Astrocyte (in vitro differentiated cells and primary cell): ENCODE data around the gene MUC5AC. TPM values are rescaled to one million over a fixed set of nuclear protein-coding genes. Genes with fewer than 3 reads are reported as not detected.

Source experiments
- DNase-seq: peaks from one replicate; pipeline ENCODE4 v3.0.0-alpha.2; 2010; ENCODE audit warnings: low read depth
- FAIRE-seq: peaks from 2 replicates; lab custom pipeline; 2011; peaks lifted over from hg19 to GRCh38; lab: Jason Lieb, UNC
- H2AFZ ChIP-seq: 2 replicates; pipeline ENCODE4 v1.6.0; 2012; ENCODE audit warnings: low read depth, low read length, inconsistent platforms
- H3K27ac ChIP-seq: 2 replicates; pipeline ENCODE4 v1.5.1; 2011; ENCODE audit warnings: low read depth, low read length, inconsistent platforms
- H3K27me3 ChIP-seq: 2 replicates; pipeline ENCODE4 v1.6.0; 2011; ENCODE audit warnings: low read length, inconsistent platforms; ENCODE audit not compliant: insufficient read depth
- H3K36me3 ChIP-seq: 2 replicates; pipeline ENCODE4 v1.5.1; 2011; ENCODE audit warnings: low read length, inconsistent platforms; ENCODE audit not compliant: insufficient read depth
- H3K4me1 ChIP-seq: 2 replicates; pipeline ENCODE4 v1.5.1; 2011; ENCODE audit warnings: low read length, inconsistent platforms; ENCODE audit not compliant: insufficient read depth
- H3K4me2 ChIP-seq: 2 replicates; pipeline ENCODE4 v1.6.0; 2012; ENCODE audit warnings: low read length, inconsistent platforms
- H3K4me3 ChIP-seq: 2 replicates; pipeline ENCODE4 v1.5.1; 2011; ENCODE audit warnings: low read depth, mild to moderate bottlenecking, low read length, inconsistent platforms; ENCODE audit not compliant: insufficient read depth
- H3K79me2 ChIP-seq: 2 replicates; pipeline ENCODE4 v1.6.0; 2012; ENCODE audit warnings: mild to moderate bottlenecking, low read length, inconsistent platforms; ENCODE audit not compliant: insufficient read depth
- H3K9ac ChIP-seq: 2 replicates; pipeline ENCODE4 v1.6.0; 2012; ENCODE audit warnings: mild to moderate bottlenecking, low read length, inconsistent platforms
- H3K9me3 ChIP-seq: 2 replicates; pipeline ENCODE4 v1.5.1; 2012; ENCODE audit warnings: low read depth, mild to moderate bottlenecking, low read length, inconsistent platforms; ENCODE audit not compliant: insufficient read depth
- H4K20me1 ChIP-seq: 2 replicates; pipeline ENCODE4 v1.6.0; 2012; ENCODE audit warnings: low read length, inconsistent platforms; ENCODE audit not compliant: insufficient read depth
- H3K27ac Mint-ChIP-seq: one replicate; pipeline ENCODE4 v1.8.0; 2021; ENCODE audit warnings: mild to moderate bottlenecking, mixed read lengths; ENCODE audit not compliant: unreplicated experiment
- H3K27me3 Mint-ChIP-seq: one replicate; pipeline ENCODE4 v1.8.0; 2021; ENCODE audit warnings: low read depth, mixed read lengths; ENCODE audit not compliant: unreplicated experiment
- H3K36me3 Mint-ChIP-seq: one replicate; pipeline ENCODE4 v1.8.0; 2021; ENCODE audit warnings: low read depth, mixed read lengths; ENCODE audit not compliant: unreplicated experiment
- H3K4me1 Mint-ChIP-seq: one replicate; pipeline ENCODE4 v1.8.0; 2021; ENCODE audit warnings: low read depth, mixed read lengths; ENCODE audit not compliant: unreplicated experiment
- H3K4me3 Mint-ChIP-seq: one replicate; pipeline ENCODE4 v1.8.0; 2021; ENCODE audit warnings: mild to moderate bottlenecking, moderate library complexity, mixed read lengths; ENCODE audit not compliant: unreplicated experiment
- H3K9me3 Mint-ChIP-seq: one replicate; pipeline ENCODE4 v1.8.0; 2021; ENCODE audit warnings: mild to moderate bottlenecking, mixed read lengths; ENCODE audit not compliant: unreplicated experiment
- EZH2 ChIP-seq: IDR thresholded peaks from 2 replicates; pipeline ENCODE4 v1.6.1; 2012; ENCODE audit warnings: mild to moderate bottlenecking, low read length, inconsistent platforms; ENCODE audit not compliant: insufficient read depth
- total RNA-seq: library from RNA; stranded (reverse); gene quantifications from 2 replicates; pipeline ENCODE4 v1.2.1, GENCODE V29; 2021
- TF ChIP-seq, protein P1 (sequence below): IDR thresholded peaks from 2 replicates; pipeline ENCODE4 v1.5.1; 2011; ENCODE audit warnings: low read depth, mild to moderate bottlenecking, inconsistent platforms, low read length, moderate library complexity; ENCODE audit not compliant: insufficient read depth

Gene MUC5AC
- total RNA-seq, 1 donor from 2014 or later: not detected

DNA sequence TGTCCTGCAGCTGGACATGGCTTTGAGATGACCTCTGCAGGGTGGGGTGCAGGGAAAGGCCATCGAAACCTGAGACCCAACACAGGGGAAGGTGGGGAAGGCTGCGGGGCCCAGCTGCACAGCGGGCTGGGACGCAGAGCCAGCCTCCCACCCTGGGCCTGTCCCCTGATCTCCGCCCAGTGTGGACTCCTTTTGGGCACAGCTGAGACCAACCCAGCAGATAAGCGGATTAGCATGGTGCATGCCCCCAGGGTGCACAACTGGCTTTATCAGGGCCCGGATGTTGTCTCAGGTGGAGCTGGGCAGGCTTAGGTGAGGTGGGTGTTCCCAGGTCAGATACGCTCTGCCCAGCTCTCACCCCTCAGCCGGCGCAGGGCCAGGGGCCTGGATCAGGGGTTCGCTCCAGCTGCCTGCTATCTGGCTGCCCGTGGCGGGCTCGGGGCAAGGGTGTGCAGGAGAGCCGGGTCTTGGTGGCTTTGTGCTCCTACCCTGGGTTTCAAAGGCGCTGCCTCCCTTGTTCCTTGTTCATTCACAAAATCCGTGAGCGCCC lies 28.1 kb upstream of the MUC5AC start:
- no peaks in the 10 kb centered on the region for H3K36me3 Mint-ChIP-seq
- Histone ChIP-seq H4K20me1 (no peaks in the 10 kb centered on the region), H3K36me3 (no peaks in the 10 kb centered on the region), H3K4me1 (no peaks in the 10 kb centered on the region), H3K9ac (no peak overlapping the region), H3K9me3 (no peaks in the 10 kb centered on the region), H3K4me3 (no peak overlapping the region), H3K79me2 (no peaks in the 10 kb centered on the region), H3K27me3 (no peaks in the 10 kb centered on the region), H3K27ac (no peak overlapping the region), H2AFZ (no peak overlapping the region), H3K4me2 (no peak overlapping the region)
- H3K4me3 Mint-ChIP-seq: no peak overlapping the region
- H3K27ac Mint-ChIP-seq: no peak overlapping the region
- H3K4me1 Mint-ChIP-seq: no peaks in the 10 kb centered on the region
- no peak for DNase-seq
- H3K27me3 Mint-ChIP-seq: peaks cover 38% of the 10 kb centered on the region
- TF ChIP-seq EZH2: no peak
- TF ChIP-seq, protein P1, sequence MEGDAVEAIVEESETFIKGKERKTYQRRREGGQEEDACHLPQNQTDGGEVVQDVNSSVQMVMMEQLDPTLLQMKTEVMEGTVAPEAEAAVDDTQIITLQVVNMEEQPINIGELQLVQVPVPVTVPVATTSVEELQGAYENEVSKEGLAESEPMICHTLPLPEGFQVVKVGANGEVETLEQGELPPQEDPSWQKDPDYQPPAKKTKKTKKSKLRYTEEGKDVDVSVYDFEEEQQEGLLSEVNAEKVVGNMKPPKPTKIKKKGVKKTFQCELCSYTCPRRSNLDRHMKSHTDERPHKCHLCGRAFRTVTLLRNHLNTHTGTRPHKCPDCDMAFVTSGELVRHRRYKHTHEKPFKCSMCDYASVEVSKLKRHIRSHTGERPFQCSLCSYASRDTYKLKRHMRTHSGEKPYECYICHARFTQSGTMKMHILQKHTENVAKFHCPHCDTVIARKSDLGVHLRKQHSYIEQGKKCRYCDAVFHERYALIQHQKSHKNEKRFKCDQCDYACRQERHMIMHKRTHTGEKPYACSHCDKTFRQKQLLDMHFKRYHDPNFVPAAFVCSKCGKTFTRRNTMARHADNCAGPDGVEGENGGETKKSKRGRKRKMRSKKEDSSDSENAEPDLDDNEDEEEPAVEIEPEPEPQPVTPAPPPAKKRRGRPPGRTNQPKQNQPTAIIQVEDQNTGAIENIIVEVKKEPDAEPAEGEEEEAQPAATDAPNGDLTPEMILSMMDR: no peak
- FAIRE-seq: no peak
- H3K9me3 Mint-ChIP-seq: peaks cover 16% of the 10 kb centered on the region

DNA sequence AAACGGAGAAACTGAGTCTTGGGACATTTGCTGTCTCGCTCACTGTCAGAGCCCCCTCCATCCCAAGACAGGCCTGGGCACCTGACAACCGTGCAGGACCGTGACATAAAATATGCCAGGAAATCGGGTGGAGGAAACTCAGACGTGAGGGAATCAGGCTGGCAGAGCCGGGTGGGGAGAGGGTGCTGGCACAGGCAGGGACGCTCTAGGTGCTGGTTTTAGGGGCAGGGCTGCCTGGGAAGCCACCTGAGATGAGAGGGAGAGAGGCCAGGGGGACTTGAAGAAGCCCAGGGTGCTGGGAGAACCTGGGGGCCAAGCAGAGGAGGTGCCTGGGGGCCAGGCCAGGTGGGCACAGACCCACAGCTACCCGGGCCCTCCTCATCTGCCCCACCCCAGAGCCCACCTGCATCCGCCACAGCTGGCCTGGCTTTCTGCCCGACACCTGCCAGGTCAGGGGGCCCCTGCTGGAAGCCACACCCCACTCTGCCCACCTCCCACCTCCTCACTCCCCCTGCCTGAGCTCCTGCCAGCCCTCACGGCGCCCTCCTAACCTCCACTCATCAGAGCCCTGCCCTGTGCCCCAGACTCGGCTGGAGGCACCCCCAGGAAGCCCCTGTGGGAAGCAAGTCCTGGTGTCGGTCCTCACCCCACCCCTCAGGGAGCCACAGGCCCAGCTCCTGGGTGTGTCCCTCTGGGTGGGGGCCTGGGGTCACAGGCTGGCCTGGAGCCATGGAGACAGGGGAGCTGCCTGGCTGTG lies 27.3 kb upstream of the MUC5AC start:
- TF ChIP-seq, protein P1: no peak
- no peak for TF ChIP-seq EZH2
- Mint-ChIP-seq H3K4me1 (no peaks in the 10 kb centered on the region), H3K27ac (no peak overlapping the region), H3K9me3 (peaks cover 16% of the 10 kb centered on the region), H3K27me3 (peaks cover 35% of the 10 kb centered on the region), H3K36me3 (no peaks in the 10 kb centered on the region), H3K4me3 (no peak overlapping the region)
- Histone ChIP-seq H3K36me3 (no peaks in the 10 kb centered on the region), H3K4me2 (no peak overlapping the region), H4K20me1 (no peaks in the 10 kb centered on the region), H3K4me3 (no peak overlapping the region), H3K27ac (no peak overlapping the region), H2AFZ (no peak overlapping the region), H3K4me1 (no peaks in the 10 kb centered on the region), H3K9ac (no peak overlapping the region), H3K27me3 (no peaks in the 10 kb centered on the region), H3K9me3 (no peaks in the 10 kb centered on the region), H3K79me2 (no peaks in the 10 kb centered on the region)
- no peak for DNase-seq
- FAIRE-seq: no peak
